ENCODE results near the gene MVB12B.

Gene MVB12B

DNA sequence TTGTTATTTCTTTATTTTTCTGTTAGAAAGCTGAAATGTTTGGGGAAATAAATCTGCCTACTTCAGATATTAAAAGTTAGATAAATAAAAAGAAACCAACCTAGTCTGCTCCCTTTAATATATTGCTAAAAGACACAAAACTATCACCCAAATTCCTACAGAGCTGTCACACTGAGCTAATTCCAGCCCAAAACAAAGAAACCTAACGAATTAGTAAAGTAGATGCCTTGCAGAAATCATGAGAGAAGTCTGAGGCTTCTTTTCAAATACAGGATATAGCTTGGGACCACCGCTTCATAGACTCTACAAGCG, 164.9 kb downstream of the MVB12B start:
- Histone ChIP-seq H3K27me3 (ENCODE audit: insufficient read depth, poor library complexity, severe bottlenecking) (no peaks in the 10 kb centered on the region), H3K4me3 (replicated peaks; ENCODE audit: insufficient read depth, low read length) (no peak overlapping the region), H3K27ac (replicated peaks) (no peak overlapping the region)
- TF ChIP-seq, protein P1, sequence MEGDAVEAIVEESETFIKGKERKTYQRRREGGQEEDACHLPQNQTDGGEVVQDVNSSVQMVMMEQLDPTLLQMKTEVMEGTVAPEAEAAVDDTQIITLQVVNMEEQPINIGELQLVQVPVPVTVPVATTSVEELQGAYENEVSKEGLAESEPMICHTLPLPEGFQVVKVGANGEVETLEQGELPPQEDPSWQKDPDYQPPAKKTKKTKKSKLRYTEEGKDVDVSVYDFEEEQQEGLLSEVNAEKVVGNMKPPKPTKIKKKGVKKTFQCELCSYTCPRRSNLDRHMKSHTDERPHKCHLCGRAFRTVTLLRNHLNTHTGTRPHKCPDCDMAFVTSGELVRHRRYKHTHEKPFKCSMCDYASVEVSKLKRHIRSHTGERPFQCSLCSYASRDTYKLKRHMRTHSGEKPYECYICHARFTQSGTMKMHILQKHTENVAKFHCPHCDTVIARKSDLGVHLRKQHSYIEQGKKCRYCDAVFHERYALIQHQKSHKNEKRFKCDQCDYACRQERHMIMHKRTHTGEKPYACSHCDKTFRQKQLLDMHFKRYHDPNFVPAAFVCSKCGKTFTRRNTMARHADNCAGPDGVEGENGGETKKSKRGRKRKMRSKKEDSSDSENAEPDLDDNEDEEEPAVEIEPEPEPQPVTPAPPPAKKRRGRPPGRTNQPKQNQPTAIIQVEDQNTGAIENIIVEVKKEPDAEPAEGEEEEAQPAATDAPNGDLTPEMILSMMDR (IDR thresholded peaks at IDR 0.05; ENCODE audit: insufficient read depth, low read length) = no peak
- no peak for TF ChIP-seq REST (IDR thresholded peaks at IDR 0.05; ENCODE audit: insufficient replicate concordance, low read depth)
- TF ChIP-seq SPI1 (IDR thresholded peaks at IDR 0.05; ENCODE audit: borderline replicate concordance, low read depth) = no peak
- no peak for TF ChIP-seq GABPA (IDR thresholded peaks at IDR 0.05; ENCODE audit: low read depth)
- no peak for TF ChIP-seq POLR2AphosphoS5 (IDR thresholded peaks at IDR 0.05; ENCODE audit: low read depth)
- DNase-seq (ENCODE audit: low read depth in 1 of 2, low spot score in 1 of 2) = no peak

- no peak for DNase-seq (ENCODE audit: low read depth in 1 of 2, low spot score in 1 of 2)
- TF ChIP-seq POLR2AphosphoS5 (IDR thresholded peaks at IDR 0.05; ENCODE audit: low read depth) (no peak), GABPA (IDR thresholded peaks at IDR 0.05; ENCODE audit: low read depth) (no peak)
- Histone ChIP-seq H3K4me3 (replicated peaks; ENCODE audit: insufficient read depth, low read length) (no peak overlapping the region), H3K27me3 (ENCODE audit: insufficient read depth, poor library complexity, severe bottlenecking) (no peaks in the 10 kb centered on the region), H3K27ac (replicated peaks) (no peak overlapping the region)
Observed at GRCh38 chr9:126491949-126492348, 165.3 kb downstream of the MVB12B start.

DNA sequence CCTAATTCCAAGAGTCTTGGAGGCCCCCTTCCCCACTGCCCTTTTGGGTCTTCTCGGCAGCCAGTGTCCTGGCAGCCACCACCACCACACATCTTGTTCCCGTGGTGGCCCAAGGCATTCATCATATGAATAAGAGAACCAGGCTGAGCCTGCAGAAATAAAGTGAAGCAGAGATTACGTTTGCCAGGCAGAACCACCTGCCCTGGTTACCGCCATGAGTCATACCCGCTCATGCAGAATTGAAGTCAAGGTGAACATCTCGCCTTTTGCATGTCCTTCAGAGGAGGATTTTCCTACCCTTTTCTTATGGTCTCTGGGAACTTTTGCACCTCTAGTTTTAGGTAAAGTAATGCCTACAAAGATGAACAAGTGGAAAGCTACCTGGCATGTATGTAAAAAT, 167.6 kb downstream of the MVB12B start:
- Histone ChIP-seq H3K27me3 (ENCODE audit: insufficient read depth, poor library complexity, severe bottlenecking) (no peaks in the 10 kb centered on the region), H3K4me3 (replicated peaks; ENCODE audit: insufficient read depth, low read length) (no peak overlapping the region), H3K27ac (replicated peaks) (no peak overlapping the region)
- TF ChIP-seq, protein P1 (IDR thresholded peaks at IDR 0.05; ENCODE audit: insufficient read depth, low read length) = no peak
- no peak for TF ChIP-seq REST (IDR thresholded peaks at IDR 0.05; ENCODE audit: insufficient replicate concordance, low read depth)
- TF ChIP-seq GABPA (IDR thresholded peaks at IDR 0.05; ENCODE audit: low read depth) = no peak
- DNase-seq (ENCODE audit: low read depth in 1 of 2, low spot score in 1 of 2) = no peak

- DNase-seq (ENCODE audit: low read depth in 1 of 2, low spot score in 1 of 2) = no peak
- TF ChIP-seq, protein P1 (IDR thresholded peaks at IDR 0.05; ENCODE audit: insufficient read depth, low read length) = no peak
- TF ChIP-seq POLR2AphosphoS5 (IDR thresholded peaks at IDR 0.05; ENCODE audit: low read depth) = no peak
- TF ChIP-seq GABPA (IDR thresholded peaks at IDR 0.05; ENCODE audit: low read depth) = no peak
- no peak for TF ChIP-seq SPI1 (IDR thresholded peaks at IDR 0.05; ENCODE audit: borderline replicate concordance, low read depth)
- no peak for TF ChIP-seq REST (IDR thresholded peaks at IDR 0.05; ENCODE audit: insufficient replicate concordance, low read depth)
- Histone ChIP-seq H3K27me3 (ENCODE audit: insufficient read depth, poor library complexity, severe bottlenecking) (no peaks in the 10 kb centered on the region), H3K4me3 (replicated peaks; ENCODE audit: insufficient read depth, low read length) (no peak overlapping the region), H3K27ac (replicated peaks) (no peak overlapping the region)
Observed at GRCh38 chr9:126494746-126495145, 168.1 kb downstream of the MVB12B start.
